NK-92 (cell line): ENCODE data around the gene UBE2J1.
"Not testable (repeated sequence)": the region's sequence is repeated elsewhere in the genome, so short reads cannot be mapped to it uniquely, and the experiment has no call there.

Experiments used
- DNase-seq: peaks from one replicate; lab custom pipeline; 2025; ENCODE audit not compliant: unreplicated experiment; lab: John Stamatoyannopoulos, UW

Gene UBE2J1

GRCh38 chr6:89321131-89321970 lies 31.2 kb downstream of the UBE2J1 start:
- DNase-seq = no peak

GRCh38 chr6:89320012-89320559 lies 32.4 kb downstream of the UBE2J1 start:
- DNase-seq = no peak

GRCh38 chr6:89317067-89317466 lies 35.5 kb downstream of the UBE2J1 start:
- no peak for DNase-seq

GRCh38 chr6:89315249-89315885 lies 37.2 kb downstream of the UBE2J1 start, which contains the start of gene GABRR2:
Gene GABRR2, minus strand, starts transcription at chr6:89315299. Its CDS starts 134 bp downstream, at chr6:89315165.
- DNase-seq = no peak

- DNase-seq = no peak
Measured at GRCh38 chr6:89314692-89315091, 37.8 kb downstream of the UBE2J1 start.

GRCh38 chr6:89313006-89313405 lies 39.5 kb downstream of the UBE2J1 start:
- no peak for DNase-seq

GRCh38 chr6:89311853-89312531 lies 40.5 kb downstream of the UBE2J1 start:
- DNase-seq = no peak

GRCh38 chr6:89311530-89311852 lies 41.0 kb downstream of the UBE2J1 start:
- DNase-seq = no peak

GRCh38 chr6:89310929-89311328 lies 41.6 kb downstream of the UBE2J1 start:
- no peak for DNase-seq

- no peak for DNase-seq
Measured at GRCh38 chr6:89308525-89309395, 43.8 kb downstream of the UBE2J1 start.

GRCh38 chr6:89304517-89304916 lies 48.0 kb downstream of the UBE2J1 start:
- not testable (repeated sequence) for DNase-seq

GRCh38 chr6:89302936-89303335 lies 49.6 kb downstream of the UBE2J1 start:
- DNase-seq = no peak

- DNase-seq = no peak
Measured at GRCh38 chr6:89302195-89302770, 50.2 kb downstream of the UBE2J1 start.

GRCh38 chr6:89301586-89302194 lies 50.8 kb downstream of the UBE2J1 start:
- DNase-seq = no peak

GRCh38 chr6:89299466-89299850 lies 53.1 kb downstream of the UBE2J1 start:
- DNase-seq = no peak

- no peak for DNase-seq
Measured at GRCh38 chr6:89298680-89299465, 53.6 kb downstream of the UBE2J1 start.

GRCh38 chr6:89297695-89298351 lies 54.7 kb downstream of the UBE2J1 start:
- DNase-seq = no peak

- no peak for DNase-seq
Measured at GRCh38 chr6:89295981-89296380, 56.5 kb downstream of the UBE2J1 start.

GRCh38 chr6:89295116-89295515 lies 57.4 kb downstream of the UBE2J1 start:
- DNase-seq = not testable (repeated sequence)
